MM.1S (cell line): ENCODE measurements around the gene RGS6.

Source experiments
- DNase-seq: peaks from one replicate; pipeline ENCODE4 v3.0.0-alpha.2; 2015
- H2AFZ ChIP-seq: fragments of 300-600 bp; sonication (generic); 2 replicates; pipeline ENCODE4 v1.6.0; 2016; ENCODE audit warnings: antibody characterized with exemption, low read length
- H3F3A ChIP-seq: fragments of 300-600 bp; sonication (generic); 2 replicates; pipeline ENCODE4 v1.6.1; 2016; ENCODE audit warnings: mild to moderate bottlenecking, antibody characterized with exemption, low read length, moderate library complexity, mixed read lengths; ENCODE audit not compliant: insufficient read depth
- H3K27ac ChIP-seq: fragments of 300-600 bp; sonication (generic); 2 replicates; pipeline ENCODE4 v1.5.1; 2016; ENCODE audit warnings: mild to moderate bottlenecking, low read length
- H3K27me3 ChIP-seq: fragments of 300-600 bp; sonication (generic); replicated peaks from 2 replicates; pipeline ENCODE4 v1.6.0; 2016; ENCODE audit warnings: low read length; ENCODE audit not compliant: insufficient read depth
- H3K36me3 ChIP-seq: fragments of 300-600 bp; sonication (generic); replicated peaks from 2 replicates; pipeline ENCODE4 v1.6.1; 2016; ENCODE audit warnings: mild to moderate bottlenecking, low read length, mixed read lengths; ENCODE audit not compliant: insufficient read depth
- H3K4me1 ChIP-seq: fragments of 300-600 bp; sonication (generic); 2 replicates; pipeline ENCODE4 v1.6.1; 2016; ENCODE audit warnings: low read length, mixed read lengths
- H3K4me2 ChIP-seq: fragments of 300-600 bp; sonication (generic); 2 replicates; pipeline ENCODE4 v1.6.0; 2016; ENCODE audit warnings: low read depth, low read length
- H3K4me3 ChIP-seq: fragments of 300-600 bp; sonication (generic); 2 replicates; pipeline ENCODE4 v1.5.1; 2016; ENCODE audit warnings: low read length, mixed read lengths
- H3K79me2 ChIP-seq: fragments of 300-600 bp; sonication (generic); 2 replicates; pipeline ENCODE4 v1.6.1; 2016; ENCODE audit warnings: mixed run types, low read length, mixed read lengths
- H3K9ac ChIP-seq: fragments of 300-600 bp; sonication (generic); 2 replicates; pipeline ENCODE4 v1.6.1; 2016; ENCODE audit warnings: low read length, mixed read lengths
- H3K9me2 ChIP-seq: fragments of 300-600 bp; sonication (generic); replicated peaks from 2 replicates; pipeline ENCODE4 v1.6.1; 2016; ENCODE audit warnings: mild to moderate bottlenecking, low read length, mixed read lengths; ENCODE audit not compliant: insufficient read depth
- H3K9me3 ChIP-seq: fragments of 300-600 bp; sonication (generic); replicated peaks from 2 replicates; pipeline ENCODE4 v1.6.1; 2016; ENCODE audit warnings: mild to moderate bottlenecking, low read length, mixed read lengths; ENCODE audit not compliant: insufficient read depth
- H4K20me1 ChIP-seq: fragments of 300-600 bp; sonication (generic); 2 replicates; pipeline ENCODE4 v1.6.1; 2016; ENCODE audit warnings: mild to moderate bottlenecking, low read length, moderate library complexity, mixed read lengths; ENCODE audit not compliant: insufficient read depth
- CTCF ChIP-seq: fragments of 300-600 bp; sonication (generic); IDR thresholded peaks from 2 replicates; pipeline ENCODE4 v1.5.1; 2016; ENCODE audit warnings: antibody characterized with exemption, low read length, mixed read lengths
- EZH2 ChIP-seq: fragments of 300-600 bp; sonication (generic); optimal IDR thresholded peaks from 2 replicates; pipeline ENCODE3; 2017; ENCODE audit warnings: low read depth, mild to moderate bottlenecking, antibody characterized with exemption, low read length, mixed read lengths
- EZH2phosphoT487 ChIP-seq: fragments of 300-600 bp; sonication (generic); IDR thresholded peaks from 2 replicates; pipeline ENCODE4 v1.6.1; 2018; ENCODE audit warnings: antibody characterized with exemption, low read length

RGS6 gene

GRCh38 chr14:72416081-72416849, 484.0 kb downstream of the RGS6 start:
- Histone ChIP-seq H3K4me3 (no peak overlapping the region), H3K79me2 (no peaks in the 10 kb centered on the region), H3K36me3 (no peaks in the 10 kb centered on the region), H4K20me1 (no peaks in the 10 kb centered on the region), H3K9me2 (no peaks in the 10 kb centered on the region), H3K4me2 (peak overlapping the region; percentile 37; the same call in 1 of the 2 replicates), H3F3A (peaks cover 4% of the 10 kb centered on the region; the same call in 1 of the 2 replicates), H2AFZ (peak overlapping the region; percentile 77), H3K27me3 (no peaks in the 10 kb centered on the region), H3K9me3 (no peaks in the 10 kb centered on the region), H3K4me1 (peaks cover 10% of the 10 kb centered on the region; the same call in 1 of the 2 replicates), H3K9ac (no peak overlapping the region), H3K27ac (peak overlapping the region; percentile 68; the same call in 1 of the 2 replicates)
- TF ChIP-seq EZH2 (no peak), CTCF (no peak), EZH2phosphoT487 (no peak)
- peak; percentile 48 for DNase-seq

DNA sequence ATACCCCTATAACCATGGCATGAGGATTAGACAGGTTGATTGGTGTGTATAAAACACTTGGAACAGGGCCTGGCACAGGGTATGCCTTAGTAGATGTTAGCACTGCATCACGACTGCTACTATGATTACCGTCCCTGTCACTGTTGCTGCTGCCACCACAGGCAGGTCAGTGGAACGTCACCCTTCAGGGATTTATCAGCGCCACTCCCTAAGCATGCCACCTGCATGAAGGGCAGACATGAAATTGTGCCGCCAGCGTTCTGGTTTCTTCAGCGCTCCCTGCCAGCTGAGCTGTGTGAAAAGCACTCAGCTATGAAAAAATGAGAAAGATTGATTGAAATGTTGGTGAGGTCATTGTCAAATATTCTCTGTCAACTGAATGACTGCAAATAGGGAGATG, 484.7 kb downstream of the RGS6 start:
- Histone ChIP-seq H2AFZ (peak overlapping the region; percentile 77), H3K79me2 (no peaks in the 10 kb centered on the region), H3F3A (peaks cover 4% of the 10 kb centered on the region; the same call in 1 of the 2 replicates), H3K4me2 (peak overlapping the region; percentile 37; the same call in 1 of the 2 replicates), H3K9me3 (no peaks in the 10 kb centered on the region), H3K9ac (no peak overlapping the region), H3K27ac (peak overlapping the region; percentile 68; the same call in 1 of the 2 replicates), H3K4me1 (peaks cover 10% of the 10 kb centered on the region; the same call in 1 of the 2 replicates), H3K4me3 (no peak overlapping the region), H3K36me3 (no peaks in the 10 kb centered on the region), H3K27me3 (no peaks in the 10 kb centered on the region), H4K20me1 (no peaks in the 10 kb centered on the region), H3K9me2 (no peaks in the 10 kb centered on the region)
- TF ChIP-seq CTCF: peak; percentile 44
- TF ChIP-seq EZH2phosphoT487: no peak
- peak; percentile 81 for DNase-seq

GRCh38 chr14:72418806-72419205, 486.6 kb downstream of the RGS6 start:
- Histone ChIP-seq H3K79me2 (no peaks in the 10 kb centered on the region), H3K36me3 (no peaks in the 10 kb centered on the region), H3K9me3 (no peaks in the 10 kb centered on the region), H3K4me2 (no peak overlapping the region), H3K9me2 (no peaks in the 10 kb centered on the region), H3K4me3 (no peak overlapping the region), H3K27me3 (no peaks in the 10 kb centered on the region), H4K20me1 (no peaks in the 10 kb centered on the region), H3K9ac (no peak overlapping the region), H3F3A (peaks cover 4% of the 10 kb centered on the region; the same call in 1 of the 2 replicates), H3K4me1 (peaks cover 10% of the 10 kb centered on the region; the same call in 1 of the 2 replicates), H2AFZ (no peak overlapping the region), H3K27ac (no peak overlapping the region)
- TF ChIP-seq CTCF (no peak), EZH2phosphoT487 (no peak), EZH2 (no peak)
- DNase-seq: no peak
